ENCODE measurements around the gene ZNRF2. TPM values are rescaled to one million over a fixed set of nuclear protein-coding genes. Genes with fewer than 3 reads are reported as not detected.
A peak's percentile ranks its signal among the peaks of the same experiment; 100 is the strongest.

ZNRF2 gene
- total and polyA plus RNA-seq, 2 of the 4 experiments (the other 2 are of a cell fraction), result 0.31 to 0.54 TPM

DNA sequence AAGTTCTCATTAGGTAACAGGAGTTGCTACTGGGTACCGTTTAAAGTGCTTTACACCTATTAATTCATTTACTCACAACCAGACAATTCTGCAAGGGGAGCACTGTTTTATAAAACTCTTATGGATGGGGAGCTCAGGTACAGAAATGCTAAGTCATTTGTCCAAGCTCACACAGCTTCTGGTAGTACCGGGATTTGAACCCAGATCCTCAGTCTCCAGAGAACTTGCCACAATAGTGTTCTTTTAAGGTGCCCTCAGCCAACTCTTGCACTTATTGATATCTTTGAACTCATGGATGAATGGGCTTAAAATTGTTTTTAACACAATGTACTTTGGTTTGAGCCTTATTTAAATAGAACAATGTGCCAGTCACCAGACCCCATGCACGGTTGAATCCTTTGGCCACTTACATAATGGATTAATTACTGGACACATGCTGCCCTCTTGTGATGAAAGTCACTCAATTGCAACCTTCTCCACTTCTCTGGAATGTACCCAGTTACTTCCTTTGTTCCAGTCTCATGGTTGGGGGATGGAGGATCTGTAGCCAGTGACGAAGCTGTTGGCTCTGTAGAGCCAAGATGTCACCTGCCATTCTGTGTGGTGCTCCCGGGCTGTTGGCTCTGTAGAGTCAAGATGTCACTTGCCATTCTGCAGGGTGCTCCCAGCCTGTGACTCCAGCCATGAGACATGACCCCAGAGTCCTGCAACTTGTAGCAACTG lies 128.5 kb downstream of the ZNRF2 start:
- BruUV-seq (replicated peaks), result no TSS peak
- no peak overlapping the region for H3K4me3 ChIP-seq (ENCODE audit: insufficient read depth, low read depth, low read length)

More for the DNA sequence above, 128.5 kb downstream of the ZNRF2 start:
- no peak overlapping the region for H3K4me2 ChIP-seq (ENCODE audit: low read depth, low read length)
- no peak overlapping the region for H2BK120ac ChIP-seq (ENCODE audit: low read depth, low read length)
- H3K56ac ChIP-seq (ENCODE audit: extremely low read depth, insufficient read depth, low read length), result no peak overlapping the region
- ChIA-PET POLR2A (ENCODE audit: unreplicated experiment) (no interaction called here), CTCF (interaction anchor here (0.8 kb wide), 2 partner anchors 58 to 249 kb away, joined by 4 read pairs; no protein-coding TSS in a partner anchor)
- peak overlapping the region; percentile 67 for H2AFZ ChIP-seq (replicated peaks; ENCODE audit: low read length, poor library complexity)
- H3K79me1 ChIP-seq (ENCODE audit: low read depth in 1 of 2, low read length in 2 of 2), result no peaks in the 10 kb centered on the region
- H3K27ac ChIP-seq (ENCODE audit: insufficient read depth, low read length), result no peak overlapping the region
- H2BK20ac ChIP-seq (ENCODE audit: low read depth, low read length), result no peak overlapping the region
- TF ChIP-seq, protein P1, sequence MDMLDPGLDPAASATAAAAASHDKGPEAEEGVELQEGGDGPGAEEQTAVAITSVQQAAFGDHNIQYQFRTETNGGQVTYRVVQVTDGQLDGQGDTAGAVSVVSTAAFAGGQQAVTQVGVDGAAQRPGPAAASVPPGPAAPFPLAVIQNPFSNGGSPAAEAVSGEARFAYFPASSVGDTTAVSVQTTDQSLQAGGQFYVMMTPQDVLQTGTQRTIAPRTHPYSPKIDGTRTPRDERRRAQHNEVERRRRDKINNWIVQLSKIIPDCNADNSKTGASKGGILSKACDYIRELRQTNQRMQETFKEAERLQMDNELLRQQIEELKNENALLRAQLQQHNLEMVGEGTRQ (IDR thresholded peaks at IDR 0.05; ENCODE audit: low read depth, low read length), result no peak
- TF ChIP-seq, protein P2, sequence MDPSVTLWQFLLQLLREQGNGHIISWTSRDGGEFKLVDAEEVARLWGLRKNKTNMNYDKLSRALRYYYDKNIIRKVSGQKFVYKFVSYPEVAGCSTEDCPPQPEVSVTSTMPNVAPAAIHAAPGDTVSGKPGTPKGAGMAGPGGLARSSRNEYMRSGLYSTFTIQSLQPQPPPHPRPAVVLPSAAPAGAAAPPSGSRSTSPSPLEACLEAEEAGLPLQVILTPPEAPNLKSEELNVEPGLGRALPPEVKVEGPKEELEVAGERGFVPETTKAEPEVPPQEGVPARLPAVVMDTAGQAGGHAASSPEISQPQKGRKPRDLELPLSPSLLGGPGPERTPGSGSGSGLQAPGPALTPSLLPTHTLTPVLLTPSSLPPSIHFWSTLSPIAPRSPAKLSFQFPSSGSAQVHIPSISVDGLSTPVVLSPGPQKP (IDR thresholded peaks at IDR 0.05; ENCODE audit: borderline replicate concordance, low read depth, low read length), result no peak
- peak; percentile 53; the same call in 1 of the 2 replicates for TF ChIP-seq BHLHE40 (IDR thresholded peaks at IDR 0.05; ENCODE audit: low read depth, low read length)
- TF ChIP-seq CEBPB (IDR thresholded peaks at IDR 0.05; ENCODE audit: low read depth, low read length), result 0 out of 2 replicates have a peak, but pooled peaks have one; percentile 17
- TF ChIP-seq RFX5 (IDR thresholded peaks at IDR 0.05; ENCODE audit: low read depth, low read length), result 0 out of 2 replicates have a peak, but pooled peaks have one; percentile 48
- peak; percentile 86 for TF ChIP-seq SMC3 (IDR thresholded peaks at IDR 0.05; ENCODE audit: low read depth, low read length)
- TF ChIP-seq, protein P3, sequence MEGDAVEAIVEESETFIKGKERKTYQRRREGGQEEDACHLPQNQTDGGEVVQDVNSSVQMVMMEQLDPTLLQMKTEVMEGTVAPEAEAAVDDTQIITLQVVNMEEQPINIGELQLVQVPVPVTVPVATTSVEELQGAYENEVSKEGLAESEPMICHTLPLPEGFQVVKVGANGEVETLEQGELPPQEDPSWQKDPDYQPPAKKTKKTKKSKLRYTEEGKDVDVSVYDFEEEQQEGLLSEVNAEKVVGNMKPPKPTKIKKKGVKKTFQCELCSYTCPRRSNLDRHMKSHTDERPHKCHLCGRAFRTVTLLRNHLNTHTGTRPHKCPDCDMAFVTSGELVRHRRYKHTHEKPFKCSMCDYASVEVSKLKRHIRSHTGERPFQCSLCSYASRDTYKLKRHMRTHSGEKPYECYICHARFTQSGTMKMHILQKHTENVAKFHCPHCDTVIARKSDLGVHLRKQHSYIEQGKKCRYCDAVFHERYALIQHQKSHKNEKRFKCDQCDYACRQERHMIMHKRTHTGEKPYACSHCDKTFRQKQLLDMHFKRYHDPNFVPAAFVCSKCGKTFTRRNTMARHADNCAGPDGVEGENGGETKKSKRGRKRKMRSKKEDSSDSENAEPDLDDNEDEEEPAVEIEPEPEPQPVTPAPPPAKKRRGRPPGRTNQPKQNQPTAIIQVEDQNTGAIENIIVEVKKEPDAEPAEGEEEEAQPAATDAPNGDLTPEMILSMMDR (conservative IDR thresholded peaks at IDR 0.05; ENCODE audit: low read depth, low read length), result peak; percentile 78
- 0 out of 2 replicates have a peak, but pooled peaks have one; percentile 36 for TF ChIP-seq POLR2A (IDR thresholded peaks at IDR 0.05; ENCODE audit: low read depth, low read length)
- TF ChIP-seq RAD21 (IDR thresholded peaks at IDR 0.05; ENCODE audit: low read length), result peak; percentile 91
- no peak for TF ChIP-seq MAZ (IDR thresholded peaks at IDR 0.05; ENCODE audit: borderline replicate concordance, low read depth, low read length)
- no peak for TF ChIP-seq MXI1 (IDR thresholded peaks at IDR 0.05; ENCODE audit: borderline replicate concordance, low read depth, low read length)
- TF ChIP-seq CHD1 (IDR thresholded peaks at IDR 0.05; ENCODE audit: low read depth, low read length), result no peak
- ATAC-seq (ENCODE audit: low read depth) (peak; percentile 99), DNase-seq (peak; percentile 83)
- intact Hi-C loops (cut with micrococcal nuclease), result loop anchor here (1.0 to 2.0 kb wide), 6 partner anchors 128 to 664 kb away; partner anchors contain the start of gene ZNRF2
- no peak overlapping the region for H3K4ac ChIP-seq (ENCODE audit: low read depth, low read length)
- H2AK9ac ChIP-seq (replicated peaks; ENCODE audit: low read depth, low read length, poor library complexity), result peak overlapping the region; percentile 59
- in situ Hi-C loops (cut with MboI; ENCODE audit: low sequenced_read_pairs), result loop anchor here (5.0 kb wide), 2 partner anchors 136 to 246 kb away; no protein-coding TSS in a partner anchor
- H3K9me3 ChIP-seq (ENCODE audit: control insufficient read depth, insufficient read depth, low read length), result no peaks in the 10 kb centered on the region
- H4K91ac ChIP-seq (ENCODE audit: insufficient read depth, low read depth, low read length), result no peak overlapping the region
- H2AK5ac ChIP-seq (ENCODE audit: low read depth, low read length), result no peak overlapping the region
- H3K9ac ChIP-seq (ENCODE audit: low read depth, low read length), result no peak overlapping the region
- H3K9me1 ChIP-seq (ENCODE audit: insufficient read depth, low read length), result no peaks in the 10 kb centered on the region
- H2BK15ac ChIP-seq (ENCODE audit: low read depth, low read length), result no peak overlapping the region
- no peak overlapping the region for H2BK5ac ChIP-seq (ENCODE audit: low read depth, low read length, poor library complexity, severe bottlenecking)
- H3K27me3 ChIP-seq (ENCODE audit: control insufficient read depth, insufficient read depth, low read length), result peaks cover 2% of the 10 kb centered on the region; the same call in 1 of the 2 replicates
- dilution Hi-C loops (cut with HindIII; ENCODE audit: low sequenced_read_pairs, unreplicated experiment), result no loop called here
- H3K18ac ChIP-seq (ENCODE audit: low read depth, low read length), result no peak overlapping the region
- H3K4me1 ChIP-seq (ENCODE audit: control insufficient read depth, insufficient read depth, low read length), result no peaks in the 10 kb centered on the region
- 40% methylated on average over 1 of the region's 5 CpGs; no CpG with 5 or more reads in 1 of the 2 experiments for WGBS, 2 experiments (ENCODE audit: extremely low coverage in 2 of 2, insufficient read length in 1 of 2)
- H4K20me1 ChIP-seq (ENCODE audit: insufficient read depth, low read length), result no peaks in the 10 kb centered on the region
- no peak overlapping the region for H3K23ac ChIP-seq (ENCODE audit: low read depth, low read length)
- no peak overlapping the region for H4K5ac ChIP-seq (ENCODE audit: low read depth, low read length)
- no peaks in the 10 kb centered on the region for H3K36me3 ChIP-seq (ENCODE audit: control insufficient read depth, insufficient read depth, low read length)
- H4K8ac ChIP-seq (ENCODE audit: low read depth in 2 of 2, low read length in 2 of 2), result no peak overlapping the region
- H3K14ac ChIP-seq (replicated peaks; ENCODE audit: low read depth, low read length), result no peak overlapping the region

Data from IMR-90 (cell line).